Vagina (tissue), 2 donors: ENCODE measurements around the gene GGTLC1.

ENCODE experiments used
- POLR2A ChIP-seq, 2 donors: fragments of 450-650 bp; IDR thresholded peaks; one replicate each; pipeline ENCODE4 v1.6.1; 2017; ENCODE audit warnings: antibody characterized with exemption in 2 of 2, mild to moderate bottlenecking in 2 of 2, moderate library complexity in 2 of 2
- POLR2AphosphoS5 ChIP-seq, 2 donors: sonication (generic); formaldehyde crosslinking; IDR thresholded peaks; one replicate each; pipeline ENCODE4 v1.9.0; 2017; ENCODE audit warnings: antibody characterized with exemption in 2 of 2, mild to moderate bottlenecking in 2 of 2, low read depth in 1 of 2; ENCODE audit not compliant: insufficient read depth in 1 of 2
- TF ChIP-seq, protein P1 (sequence below), 3 experiments: fragments of 450-650 bp in 2 of 3; fragments of 200-600 bp in 1 of 3; sonication (generic) in 1 of 3; IDR thresholded peaks; one replicate each; pipeline ENCODE4 v1.5.1; 2017 to 2019; ENCODE audit warnings: antibody characterized with exemption in 3 of 3, mild to moderate bottlenecking in 2 of 3, moderate library complexity in 2 of 3

GRCh38 chr20:24004471-24004870, 15.9 kb upstream of the GGTLC1 start:
- TF ChIP-seq POLR2A (IDR thresholded peaks at IDR 0.05) = no peak
- TF ChIP-seq, protein P1, sequence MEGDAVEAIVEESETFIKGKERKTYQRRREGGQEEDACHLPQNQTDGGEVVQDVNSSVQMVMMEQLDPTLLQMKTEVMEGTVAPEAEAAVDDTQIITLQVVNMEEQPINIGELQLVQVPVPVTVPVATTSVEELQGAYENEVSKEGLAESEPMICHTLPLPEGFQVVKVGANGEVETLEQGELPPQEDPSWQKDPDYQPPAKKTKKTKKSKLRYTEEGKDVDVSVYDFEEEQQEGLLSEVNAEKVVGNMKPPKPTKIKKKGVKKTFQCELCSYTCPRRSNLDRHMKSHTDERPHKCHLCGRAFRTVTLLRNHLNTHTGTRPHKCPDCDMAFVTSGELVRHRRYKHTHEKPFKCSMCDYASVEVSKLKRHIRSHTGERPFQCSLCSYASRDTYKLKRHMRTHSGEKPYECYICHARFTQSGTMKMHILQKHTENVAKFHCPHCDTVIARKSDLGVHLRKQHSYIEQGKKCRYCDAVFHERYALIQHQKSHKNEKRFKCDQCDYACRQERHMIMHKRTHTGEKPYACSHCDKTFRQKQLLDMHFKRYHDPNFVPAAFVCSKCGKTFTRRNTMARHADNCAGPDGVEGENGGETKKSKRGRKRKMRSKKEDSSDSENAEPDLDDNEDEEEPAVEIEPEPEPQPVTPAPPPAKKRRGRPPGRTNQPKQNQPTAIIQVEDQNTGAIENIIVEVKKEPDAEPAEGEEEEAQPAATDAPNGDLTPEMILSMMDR (IDR thresholded peaks at IDR 0.05) = no peak
- no peak for TF ChIP-seq POLR2AphosphoS5 (IDR thresholded peaks at IDR 0.05; ENCODE audit: insufficient read depth in 1 of 2, low read depth in 1 of 2)
